ENCODE results near the gene PRDM5.

Gene PRDM5

DNA sequence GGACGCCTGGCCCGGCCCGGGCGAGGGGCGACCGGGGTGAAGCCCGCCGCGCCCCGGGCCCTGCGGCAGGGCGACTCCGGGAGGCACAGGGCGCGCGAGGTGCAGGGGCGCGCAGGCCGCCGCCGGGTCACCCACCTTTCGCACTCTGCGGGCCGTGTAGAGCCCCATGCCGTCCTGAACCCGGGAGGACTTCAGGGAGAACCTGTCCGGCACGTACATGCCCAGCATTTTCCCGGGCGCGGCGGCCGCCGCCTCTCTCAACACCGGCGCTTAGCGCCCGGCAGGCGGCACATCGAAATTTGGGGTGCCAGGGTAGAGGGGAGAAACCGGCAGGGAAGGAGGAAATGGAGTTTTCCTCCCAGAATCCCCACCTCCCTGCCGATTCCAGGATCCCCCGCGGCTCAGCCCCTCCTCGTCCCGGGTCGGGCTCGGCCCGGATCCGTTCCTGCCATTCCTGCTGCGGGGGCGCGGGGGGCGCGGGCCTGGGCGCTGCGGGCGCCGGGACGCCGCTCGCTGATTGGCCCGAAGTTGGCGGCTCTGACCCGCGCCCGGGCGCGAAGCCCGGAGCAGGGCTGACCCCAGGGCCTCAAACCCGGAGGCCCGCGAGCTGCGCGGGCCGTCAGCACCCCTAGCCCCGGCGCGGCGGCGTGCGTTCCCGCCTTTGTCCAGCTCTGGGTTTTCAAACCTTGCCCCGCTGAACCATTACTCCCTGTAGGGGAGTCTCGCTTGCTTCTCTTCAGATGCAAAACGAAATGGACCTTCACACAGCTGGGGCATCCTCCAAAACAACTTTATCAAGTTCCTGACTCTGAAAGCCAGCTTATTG, at the start of gene PRDM5:
PRDM5 (minus strand) TSS at position 346 of the 826 bp plus-strand sequence; CDS start at position 228, 118 bp downstream.
- peak; percentile 28 for DNase-seq (ENCODE audit: low read depth)

- no peak for DNase-seq (ENCODE audit: low read depth)
Observed at GRCh38 chr4:120971884-120972283, 49.4 kb upstream of the PRDM5 start.

GRCh38 chr4:120965938-120966337, 43.4 kb upstream of the PRDM5 start:
- DNase-seq (ENCODE audit: low read depth), result no peak

DNA sequence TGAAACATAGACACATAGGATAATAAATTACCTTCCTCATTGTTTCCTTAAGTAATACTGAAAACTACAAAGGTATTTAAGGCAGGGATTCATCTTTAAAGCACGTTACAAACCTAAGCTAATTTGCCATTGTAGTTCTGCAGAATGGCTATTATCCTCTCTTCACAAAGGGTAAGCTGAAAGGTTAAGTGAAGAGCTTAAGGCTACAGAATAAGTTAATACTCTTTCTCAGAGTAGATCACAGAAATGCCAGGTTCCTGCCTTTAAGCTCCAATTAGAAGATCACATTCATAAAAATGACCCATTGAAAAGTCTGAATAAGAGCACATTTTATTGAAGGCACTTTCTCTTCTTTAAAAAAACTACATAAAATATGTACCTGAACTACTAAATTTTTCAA, 42.1 kb upstream of the PRDM5 start:
- DNase-seq (ENCODE audit: low read depth), result no peak

DNA sequence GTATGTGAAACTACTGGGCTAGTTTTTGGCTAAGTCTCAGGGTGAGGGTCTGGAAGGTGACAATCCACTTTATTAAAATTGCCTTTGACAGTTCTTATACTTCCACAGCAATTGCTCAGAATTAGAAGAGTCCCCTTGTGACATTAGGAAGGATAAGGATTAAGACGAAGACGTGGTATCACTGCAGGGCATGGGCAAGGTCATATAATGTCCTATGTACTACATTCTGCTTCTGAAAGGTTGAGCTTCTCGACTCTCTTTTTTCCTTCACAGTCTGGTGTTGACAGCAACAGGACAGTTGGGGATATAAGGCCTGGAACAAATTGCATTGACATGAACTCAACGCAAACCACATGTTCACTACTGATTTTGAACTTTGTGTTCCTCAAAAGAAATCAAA, 40.9 kb upstream of the PRDM5 start:
- DNase-seq (ENCODE audit: low read depth), result no peak

DNA sequence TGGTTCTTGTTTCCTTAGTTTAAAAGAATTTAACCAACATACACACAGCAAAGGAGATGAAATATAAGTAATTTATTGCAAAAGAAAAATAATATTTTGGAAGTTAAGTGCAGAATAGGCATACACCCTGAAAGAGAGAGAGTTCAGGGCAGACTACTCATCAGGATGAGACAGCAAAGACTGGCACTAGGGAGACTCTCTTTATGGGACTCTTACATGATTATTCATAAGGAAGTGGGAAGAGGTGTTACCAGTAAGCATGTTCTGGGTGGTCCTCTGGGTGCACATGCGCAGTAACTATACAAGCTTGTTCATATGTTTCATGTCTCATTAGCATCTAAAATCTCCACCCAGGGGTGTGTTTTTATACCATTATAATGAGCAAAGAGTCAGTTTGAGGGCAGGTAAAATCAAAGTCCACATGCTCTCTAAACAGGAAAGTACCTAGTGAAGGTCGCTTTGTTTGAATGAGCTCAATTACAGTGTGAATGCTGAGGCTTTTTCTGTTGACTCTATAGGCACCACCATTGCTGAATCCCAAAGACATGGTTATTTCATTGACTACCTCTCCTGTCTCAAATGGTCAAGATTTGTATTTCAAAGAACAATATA, 38.2 kb upstream of the PRDM5 start:
- DNase-seq (ENCODE audit: low read depth), result no peak

DNA sequence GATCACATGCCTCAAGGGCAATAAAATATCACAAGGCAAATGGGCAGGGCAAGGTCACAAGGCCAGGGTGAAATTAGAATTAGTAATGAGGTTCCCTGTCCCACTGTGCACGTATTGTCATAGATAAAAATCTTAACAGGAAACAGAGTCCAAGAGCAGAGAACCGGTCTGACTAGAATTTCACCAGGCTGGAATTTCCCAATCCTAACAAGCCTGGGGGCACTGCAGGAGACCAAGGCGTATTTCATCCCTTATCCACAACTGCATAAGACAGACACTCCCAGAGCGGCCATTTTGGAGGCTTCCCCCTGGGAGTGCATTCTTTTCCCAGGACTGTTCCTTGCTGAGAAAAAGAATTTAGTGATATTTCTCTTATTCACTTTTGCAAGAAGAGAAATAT, 25.9 kb upstream of the PRDM5 start:
- no peak for DNase-seq (ENCODE audit: low read depth)

GRCh38 chr4:120942776-120943175, 20.2 kb upstream of the PRDM5 start:
- DNase-seq (ENCODE audit: low read depth), result no peak

GRCh38 chr4:120940547-120940946, 18.0 kb upstream of the PRDM5 start:
- DNase-seq (ENCODE audit: low read depth), result no peak

DNA sequence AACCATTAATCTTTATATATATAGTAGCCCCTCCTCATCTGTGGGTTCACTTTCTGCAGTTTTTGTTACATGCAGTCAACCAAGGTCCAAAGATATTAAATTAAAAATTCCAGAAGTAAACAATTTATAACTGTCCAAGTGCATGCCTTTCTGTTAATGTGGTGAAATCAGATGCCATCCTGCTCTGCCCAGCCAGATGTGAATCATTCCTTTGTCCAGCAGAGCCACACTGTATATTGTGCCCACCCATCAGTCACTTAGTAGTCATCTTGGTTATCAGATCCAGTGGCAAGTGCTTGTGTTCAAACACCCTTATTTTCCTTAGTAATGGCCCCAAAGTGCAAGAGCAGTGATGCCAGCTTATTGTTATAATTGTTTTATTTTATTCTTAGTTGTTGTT, 17.2 kb upstream of the PRDM5 start:
- no peak for DNase-seq (ENCODE audit: low read depth)

- DNase-seq (ENCODE audit: low read depth), result no peak
Observed at GRCh38 chr4:120929847-120930246, 7.3 kb upstream of the PRDM5 start.

GRCh38 chr4:120927801-120928409, 5.4 kb upstream of the PRDM5 start:
- DNase-seq (ENCODE audit: low read depth), result no peak

- DNase-seq (ENCODE audit: low read depth), result no peak
Observed at GRCh38 chr4:120926358-120927025, 4.0 kb upstream of the PRDM5 start.

DNA sequence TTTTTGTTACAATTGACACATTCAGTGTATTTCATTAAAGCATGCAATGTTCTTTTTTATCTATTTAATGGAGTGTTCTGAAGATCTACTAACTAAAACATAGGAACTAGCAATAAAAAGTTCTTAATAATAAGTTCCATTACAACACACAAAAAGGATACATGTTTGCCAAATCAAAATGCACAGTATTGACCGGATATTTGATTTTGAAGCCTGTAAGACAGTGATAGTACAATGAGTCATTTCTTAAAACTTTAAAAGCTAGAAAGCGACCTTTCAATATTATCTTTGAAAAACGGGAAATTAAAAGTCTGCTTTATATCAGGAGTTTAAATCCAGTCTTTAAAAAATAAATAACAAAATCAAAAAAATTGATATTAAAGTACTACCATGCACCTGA, 2.4 kb upstream of the PRDM5 start:
- DNase-seq (ENCODE audit: low read depth), result no peak

GRCh38 chr4:120923207-120923522, 639 bp upstream of the PRDM5 start:
- no peak for DNase-seq (ENCODE audit: low read depth)

DNA sequence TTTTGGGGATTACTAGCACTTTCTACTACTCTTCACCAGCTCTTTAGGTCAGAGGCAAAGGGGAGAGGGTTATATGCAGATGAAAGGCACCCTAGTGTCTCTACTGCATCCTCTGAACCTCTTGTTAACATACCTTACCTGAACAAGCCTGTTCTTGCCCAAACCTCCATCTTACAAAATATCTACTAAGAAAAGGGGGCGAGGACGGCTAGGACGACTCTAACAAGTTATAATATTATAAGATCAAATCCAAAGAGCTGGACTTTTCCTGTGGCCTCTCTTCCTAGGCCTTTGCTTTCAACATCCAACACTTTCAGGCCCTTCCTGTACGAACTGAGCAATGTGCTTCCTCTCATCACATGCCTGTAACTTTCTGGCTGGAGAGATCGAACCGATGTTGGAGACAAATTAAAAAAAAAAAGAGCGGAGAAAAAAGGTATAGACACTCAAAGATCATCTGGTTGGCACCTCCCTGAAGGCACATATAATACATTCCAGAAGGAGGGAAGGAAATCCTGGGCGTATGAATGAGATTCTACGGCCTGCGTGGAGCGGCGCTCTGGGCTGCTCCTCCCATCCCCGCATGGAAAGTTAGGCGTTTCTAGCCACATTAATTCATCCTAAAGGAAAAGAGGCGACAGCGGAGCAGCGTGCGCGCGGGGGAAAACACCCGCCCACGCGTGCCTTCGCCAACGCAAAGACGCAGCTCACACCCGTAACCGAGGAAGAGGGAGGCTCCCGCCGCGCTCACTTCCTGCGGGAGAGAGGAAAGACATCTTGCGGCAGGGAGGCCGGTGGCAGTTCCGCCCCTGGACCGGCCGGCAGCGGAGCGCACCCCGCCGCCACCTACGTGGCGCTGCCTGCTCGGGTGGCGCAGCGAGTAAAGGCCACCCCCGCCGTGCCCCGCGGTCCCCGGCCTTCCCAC, 808 bp downstream of the PRDM5 start:
- DNase-seq (ENCODE audit: low read depth), result peak; percentile 37

- DNase-seq (ENCODE audit: low read depth), result no peak
Observed at GRCh38 chr4:120920666-120921065, 1.9 kb downstream of the PRDM5 start.

- DNase-seq (ENCODE audit: low read depth), result no peak
Observed at GRCh38 chr4:120919358-120919757, 3.2 kb downstream of the PRDM5 start.

- DNase-seq (ENCODE audit: low read depth), result peak; percentile 10
Observed at GRCh38 chr4:120918788-120919187, 3.7 kb downstream of the PRDM5 start.

GRCh38 chr4:120918092-120918491, 4.4 kb downstream of the PRDM5 start:
- no peak for DNase-seq (ENCODE audit: low read depth)

DNA sequence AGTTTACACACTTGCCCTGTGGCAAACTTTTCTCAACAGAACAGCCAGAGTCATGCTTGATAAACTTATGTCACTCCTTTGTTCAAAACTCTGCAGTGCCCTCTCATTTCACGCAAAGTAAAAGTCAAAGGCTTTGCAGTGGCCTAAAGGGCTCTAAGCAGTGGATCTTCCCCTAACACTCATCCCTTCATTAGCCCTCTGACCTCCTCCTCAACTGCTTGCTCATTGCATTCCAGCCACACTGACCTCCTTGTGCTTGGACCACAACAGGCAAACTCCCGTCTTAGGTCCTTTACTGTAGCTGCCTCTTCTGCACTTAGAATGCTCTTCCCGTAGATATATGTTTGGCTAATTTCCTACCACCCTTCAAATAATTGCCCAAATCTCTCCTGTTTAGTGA, 5.6 kb downstream of the PRDM5 start:
- DNase-seq (ENCODE audit: low read depth), result no peak

- DNase-seq (ENCODE audit: low read depth), result no peak
Observed at GRCh38 chr4:120915336-120915735, 7.2 kb downstream of the PRDM5 start.
